HepG2 (cell line): ENCODE data around the gene DSTN. TPM values are rescaled to one million over a fixed set of nuclear protein-coding genes. Genes with fewer than 3 reads are reported as not detected.

Source experiments
- AGO1 ChIP-seq: fragments of 200-400 bp; formaldehyde crosslinking; IDR thresholded peaks from 2 replicates; pipeline ENCODE4 v1.6.1; 2017; ENCODE audit warnings: mild to moderate bottlenecking, low read depth, low read length, moderate library complexity; ENCODE audit not compliant: poor library complexity, severe bottlenecking
- CEBPZ ChIP-seq: IDR thresholded peaks from 2 replicates; pipeline ENCODE4 v1.6.1; 2012; ENCODE audit warnings: low read length, improper control_type of control experiment
- CREM ChIP-seq, 2 experiments: sonication (generic) in 1 of 2; formaldehyde crosslinking in 1 of 2; IDR thresholded peaks; 2 replicates each; pipeline versions ENCODE4 v1.4.0 to v1.6.1; 2016 to 2020; ENCODE audit warnings: antibody characterized with exemption in 1 of 2, mild to moderate bottlenecking in 1 of 2, missing genetic modification reagents in 1 of 2
- ERF ChIP-seq: IDR thresholded peaks from 2 replicates; pipeline ENCODE4 v1.6.1; 2018; ENCODE audit warnings: missing biosample characterization, missing genetic modification reagents
- GZF1 ChIP-seq: sonication (generic); formaldehyde crosslinking; IDR thresholded peaks from 2 replicates; pipeline ENCODE4 v1.5.1; 2020; ENCODE audit warnings: mild to moderate bottlenecking, missing genetic modification reagents
- MATR3 ChIP-seq: sonication (generic); formaldehyde crosslinking; IDR thresholded peaks from 2 replicates; pipeline ENCODE4 v1.4.0; 2020; ENCODE audit warnings: missing genetic modification reagents
- NFE2 ChIP-seq: sonication (generic); formaldehyde crosslinking; IDR thresholded peaks from 2 replicates; pipeline ENCODE4 v1.4.0; 2020; ENCODE audit warnings: missing genetic modification reagents
- RBAK ChIP-seq: sonication (generic); formaldehyde crosslinking; IDR thresholded peaks from 2 replicates; pipeline ENCODE4 v1.5.1; 2020; ENCODE audit warnings: mild to moderate bottlenecking, missing genetic modification reagents
- RBM22 ChIP-seq: fragments of 200-400 bp; formaldehyde crosslinking; optimal IDR thresholded peaks from 2 replicates; pipeline ENCODE3; 2017; ENCODE audit warnings: mild to moderate bottlenecking, low read length, moderate library complexity
- SIN3B ChIP-seq: fragments of 150-350 bp; IDR thresholded peaks from 2 replicates; pipeline ENCODE4 v1.6.1; 2014; ENCODE audit warnings: low read length
- SMARCC2 ChIP-seq: fragments of 450-650 bp; IDR thresholded peaks from 2 replicates; pipeline ENCODE4 v1.6.1; 2017; ENCODE audit warnings: antibody characterized with exemption, mild to moderate bottlenecking
- SNAPC5 ChIP-seq: sonication (generic); formaldehyde crosslinking; IDR thresholded peaks from 2 replicates; pipeline ENCODE4 v1.8.1; 2023; ENCODE audit warnings: mild to moderate bottlenecking, missing genetic modification reagents, borderline replicate concordance
- SUZ12 ChIP-seq: fragments of 150-350 bp; IDR thresholded peaks from 2 replicates; pipeline ENCODE4 v1.6.1; 2014; ENCODE audit warnings: low read depth, low read length
- TCF7 ChIP-seq: sonication (generic); IDR thresholded peaks from 2 replicates; pipeline ENCODE4 v1.6.1; 2016; ENCODE audit warnings: antibody characterized with exemption, low read depth
- TEF ChIP-seq: sonication (generic); formaldehyde crosslinking; IDR thresholded peaks from 2 replicates; pipeline ENCODE4 v1.5.0; 2020; ENCODE audit warnings: missing genetic modification reagents
- ZNF354B ChIP-seq: sonication (generic); formaldehyde crosslinking; IDR thresholded peaks from 2 replicates; pipeline ENCODE4 v1.8.0; 2022; ENCODE audit warnings: mild to moderate bottlenecking, missing genetic modification reagents
- ZNF550 ChIP-seq: sonication (generic); formaldehyde crosslinking; IDR thresholded peaks from 2 replicates; pipeline ENCODE4 v1.4.0; 2020; ENCODE audit warnings: mild to moderate bottlenecking, missing genetic modification reagents, borderline replicate concordance
- ZNF564 ChIP-seq: sonication (generic); formaldehyde crosslinking; IDR thresholded peaks from 2 replicates; pipeline ENCODE4 v1.8.1; 2023; ENCODE audit warnings: mild to moderate bottlenecking, missing genetic modification reagents
- ZNF567 ChIP-seq: sonication (generic); formaldehyde crosslinking; IDR thresholded peaks from 2 replicates; pipeline ENCODE4 v1.8.1; 2023; ENCODE audit warnings: mild to moderate bottlenecking, missing genetic modification reagents, borderline replicate concordance
- ZNF746 ChIP-seq: sonication (generic); formaldehyde crosslinking; IDR thresholded peaks from 2 replicates; pipeline ENCODE4 v1.8.0; 2022; ENCODE audit warnings: mild to moderate bottlenecking, missing genetic modification reagents
- ZNF749 ChIP-seq: sonication (generic); formaldehyde crosslinking; IDR thresholded peaks from 2 replicates; pipeline ENCODE4 v1.8.0; 2022; ENCODE audit warnings: mild to moderate bottlenecking, missing genetic modification reagents, moderate library complexity, borderline replicate concordance
- ZNF773 ChIP-seq: sonication (generic); formaldehyde crosslinking; IDR thresholded peaks from 2 replicates; pipeline ENCODE4 v1.4.0; 2020; ENCODE audit warnings: missing genetic modification reagents, borderline replicate concordance
- ZNF792 ChIP-seq: IDR thresholded peaks from 2 replicates; pipeline ENCODE4 v1.6.1; 2016
- polyA plus RNA-seq, 8 experiments: library from polyadenylated mRNA; depleted of rRNA in 3 of 8; stranded (reverse) in 7 of 8; unstranded in 1 of 8; fragments of >200 nt; fragmentation: Illumina TruSeq in 4 of 8; extraction: Trizol in 4 of 8; gene quantifications; 2 replicates each; pipeline versions ENCODE4 v1.2.1 to v1.2.3, GENCODE V29; 2011 to 2016; ENCODE audit warnings: low read depth in 4 of 8, missing spikeins in 1 of 8, mixed read lengths in 1 of 8; ENCODE audit not compliant: insufficient read depth in 1 of 8
- total RNA-seq, 5 experiments: library from RNA; depleted of rRNA; stranded (reverse); fragments of >200 nt; fragmentation: Illumina TruSeq; extraction: Trizol; gene quantifications; 2 replicates each; pipeline ENCODE4 v1.2.3, GENCODE V29; 2016; ENCODE audit warnings: low read depth in 1 of 5
- TF ChIP-seq, protein P1 (sequence below): sonication (generic); formaldehyde crosslinking; IDR thresholded peaks from 2 replicates; pipeline ENCODE4 v1.5.1; 2020; ENCODE audit warnings: mild to moderate bottlenecking, missing genetic modification reagents, moderate library complexity
- TF ChIP-seq, protein P2 (sequence below): sonication (generic); formaldehyde crosslinking; IDR thresholded peaks from 2 replicates; pipeline ENCODE4 v1.4.0; 2020; ENCODE audit warnings: missing genetic modification reagents

DSTN gene
- total and polyA plus RNA-seq, 2 of the 13 experiments (the other 11 are each of a cell fraction or from before 2014, with no cell fraction given), result 27.6 to 106 TPM

- TF ChIP-seq ZNF564 (no peak), ZNF550 (CRISPR knock-in tag) (no peak), SNAPC5 (no peak), MATR3 (CRISPR knock-in tag) (no peak), TEF (no peak), ERF (CRISPR knock-in tag) (peak; percentile 61), RBM22 (no peak), SUZ12 (no peak), CEBPZ (no peak), TCF7 (0 out of 2 replicates have a peak, but pooled peaks have one; percentile 6), SIN3B (no peak), GZF1 (CRISPR knock-in tag) (no peak), NFE2 (CRISPR knock-in tag) (no peak), CREM (IDR thresholded peaks at IDR 0.05) (0 out of 2 replicates have a peak, but pooled peaks have one; percentile 22), CREM (CRISPR knock-in tag; IDR thresholded peaks at IDR 0.05) (no peak), ZNF746 (CRISPR knock-in tag) (peak; percentile 86; the same call in 1 of the 2 replicates), ZNF773 (CRISPR knock-in tag) (peak; percentile 58; the same call in 1 of the 2 replicates), ZNF567 (no peak), SMARCC2 (no peak), AGO1 (peak; percentile 5), ZNF354B (CRISPR knock-in tag) (no peak), ZNF749 (CRISPR knock-in tag) (no peak), ZNF792 (CRISPR knock-in tag) (peak; percentile 85; the same call in 1 of the 2 replicates), RBAK (CRISPR knock-in tag) (no peak)
- TF ChIP-seq, protein P1, sequence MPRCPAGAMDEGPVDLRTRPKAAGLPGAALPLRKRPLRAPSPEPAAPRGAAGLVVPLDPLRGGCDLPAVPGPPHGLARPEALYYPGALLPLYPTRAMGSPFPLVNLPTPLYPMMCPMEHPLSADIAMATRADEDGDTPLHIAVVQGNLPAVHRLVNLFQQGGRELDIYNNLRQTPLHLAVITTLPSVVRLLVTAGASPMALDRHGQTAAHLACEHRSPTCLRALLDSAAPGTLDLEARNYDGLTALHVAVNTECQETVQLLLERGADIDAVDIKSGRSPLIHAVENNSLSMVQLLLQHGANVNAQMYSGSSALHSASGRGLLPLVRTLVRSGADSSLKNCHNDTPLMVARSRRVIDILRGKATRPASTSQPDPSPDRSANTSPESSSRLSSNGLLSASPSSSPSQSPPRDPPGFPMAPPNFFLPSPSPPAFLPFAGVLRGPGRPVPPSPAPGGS (CRISPR knock-in tag), result no peak
- TF ChIP-seq, protein P2, sequence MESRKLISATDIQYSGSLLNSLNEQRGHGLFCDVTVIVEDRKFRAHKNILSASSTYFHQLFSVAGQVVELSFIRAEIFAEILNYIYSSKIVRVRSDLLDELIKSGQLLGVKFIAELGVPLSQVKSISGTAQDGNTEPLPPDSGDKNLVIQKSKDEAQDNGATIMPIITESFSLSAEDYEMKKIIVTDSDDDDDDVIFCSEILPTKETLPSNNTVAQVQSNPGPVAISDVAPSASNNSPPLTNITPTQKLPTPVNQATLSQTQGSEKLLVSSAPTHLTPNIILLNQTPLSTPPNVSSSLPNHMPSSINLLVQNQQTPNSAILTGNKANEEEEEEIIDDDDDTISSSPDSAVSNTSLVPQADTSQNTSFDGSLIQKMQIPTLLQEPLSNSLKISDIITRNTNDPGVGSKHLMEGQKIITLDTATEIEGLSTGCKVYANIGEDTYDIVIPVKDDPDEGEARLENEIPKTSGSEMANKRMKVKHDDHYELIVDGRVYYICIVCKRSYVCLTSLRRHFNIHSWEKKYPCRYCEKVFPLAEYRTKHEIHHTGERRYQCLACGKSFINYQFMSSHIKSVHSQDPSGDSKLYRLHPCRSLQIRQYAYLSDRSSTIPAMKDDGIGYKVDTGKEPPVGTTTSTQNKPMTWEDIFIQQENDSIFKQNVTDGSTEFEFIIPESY (CRISPR knock-in tag), result 0 out of 2 replicates have a peak, but pooled peaks have one; percentile 16
These were observed 828 bp upstream of the DSTN start (continued) for GRCh38 chr20:17568972-17569521.
